GM18868 (cell line): Measurements from ENCODE around the gene GOLIM4.
"Not testable (repeated sequence)": the region's sequence is repeated elsewhere in the genome, so short reads cannot be mapped to it uniquely, and the experiment has no call there.

Source experiments
- ATAC-seq: cut with Tn5 transposase; IDR thresholded peaks from one replicate; pipeline ENCODE4 v1.9.1; 2021; ENCODE audit warnings: mild to moderate bottlenecking, moderate library complexity; ENCODE audit not compliant: unreplicated experiment

Gene GOLIM4

GRCh38 chr3:168051070-168051469, 44.7 kb downstream of the GOLIM4 start:
- ATAC-seq = peak; percentile 1

- no peak for ATAC-seq
Observed at GRCh38 chr3:168049367-168049974, 46.3 kb downstream of the GOLIM4 start.

GRCh38 chr3:168048414-168049330, 47.1 kb downstream of the GOLIM4 start:
- ATAC-seq = no peak

- no peak for ATAC-seq
Observed at GRCh38 chr3:168047936-168048335, 47.8 kb downstream of the GOLIM4 start.

GRCh38 chr3:168047190-168047795, 48.4 kb downstream of the GOLIM4 start:
- ATAC-seq = peak; percentile 60

GRCh38 chr3:168044049-168044448, 51.7 kb downstream of the GOLIM4 start:
- ATAC-seq = no peak

- peak; percentile 92 for ATAC-seq
Observed at GRCh38 chr3:168040607-168041208, 55.0 kb downstream of the GOLIM4 start.

GRCh38 chr3:168037020-168037419, 58.7 kb downstream of the GOLIM4 start:
- ATAC-seq = no peak

GRCh38 chr3:168036619-168037018, 59.1 kb downstream of the GOLIM4 start:
- ATAC-seq = no peak

GRCh38 chr3:168034152-168034928, 61.4 kb downstream of the GOLIM4 start:
- no peak for ATAC-seq

- no peak for ATAC-seq
Observed at GRCh38 chr3:168030577-168030976, 65.1 kb downstream of the GOLIM4 start.

- ATAC-seq = no peak
Observed at GRCh38 chr3:168029705-168030104, 66.0 kb downstream of the GOLIM4 start.

- no peak for ATAC-seq
Observed at GRCh38 chr3:168028086-168028485, 67.6 kb downstream of the GOLIM4 start.

GRCh38 chr3:168026764-168027163, 69.0 kb downstream of the GOLIM4 start:
- ATAC-seq = no peak

- no peak for ATAC-seq
Observed at GRCh38 chr3:168025076-168025475, 70.6 kb downstream of the GOLIM4 start.

GRCh38 chr3:168024537-168024941, 71.2 kb downstream of the GOLIM4 start:
- peak; percentile 68 for ATAC-seq

GRCh38 chr3:168021737-168022450, 73.8 kb downstream of the GOLIM4 start:
- no peak for ATAC-seq

- not testable (repeated sequence) for ATAC-seq
Observed at GRCh38 chr3:168011280-168011679, 84.4 kb downstream of the GOLIM4 start.

- ATAC-seq = no peak
Observed at GRCh38 chr3:168006584-168006983, 89.1 kb downstream of the GOLIM4 start.

- no peak for ATAC-seq
Observed at GRCh38 chr3:168003911-168004310, 91.8 kb downstream of the GOLIM4 start.
